Activated CD8-positive, alpha-beta memory T cell treated with anti-CD3 and anti-CD28 coated beads, Interleukin-2, amount 50 U/mL, for 24 hours (primary cell): ENCODE measurements around the gene TTC7B.

Source experiments
- DNase-seq: peaks from one replicate; pipeline ENCODE4 v3.0.0-alpha.2; 2020; ENCODE audit errors: extremely low read depth

Gene TTC7B

GRCh38 chr14:90558983-90559590, 257.1 kb downstream of the TTC7B start:
- DNase-seq = no peak

GRCh38 chr14:90558041-90558982, 257.9 kb downstream of the TTC7B start:
- no peak for DNase-seq

GRCh38 chr14:90557516-90557915, 258.7 kb downstream of the TTC7B start:
- no peak for DNase-seq

- no peak for DNase-seq
Measured at GRCh38 chr14:90556666-90557450, 259.4 kb downstream of the TTC7B start.

GRCh38 chr14:90556012-90556477, 260.2 kb downstream of the TTC7B start:
- DNase-seq = no peak

- no peak for DNase-seq
Measured at GRCh38 chr14:90555126-90556011, 260.9 kb downstream of the TTC7B start.

GRCh38 chr14:90554341-90554740, 261.9 kb downstream of the TTC7B start:
- DNase-seq = no peak

- DNase-seq = no peak
Measured at GRCh38 chr14:90553921-90554336, 262.3 kb downstream of the TTC7B start.

GRCh38 chr14:90553298-90553920, 262.8 kb downstream of the TTC7B start:
- no peak for DNase-seq

- no peak for DNase-seq
Measured at GRCh38 chr14:90552465-90553297, 263.5 kb downstream of the TTC7B start.

GRCh38 chr14:90551733-90552464, 264.3 kb downstream of the TTC7B start:
- no peak for DNase-seq

GRCh38 chr14:90551070-90551704, 265.0 kb downstream of the TTC7B start:
- no peak for DNase-seq

- no peak for DNase-seq
Measured at GRCh38 chr14:90549794-90550641, 266.2 kb downstream of the TTC7B start.

- no peak for DNase-seq
Measured at GRCh38 chr14:90548455-90548854, 267.8 kb downstream of the TTC7B start.

GRCh38 chr14:90547968-90548367, 268.3 kb downstream of the TTC7B start:
- no peak for DNase-seq

GRCh38 chr14:90547250-90547649, 269.0 kb downstream of the TTC7B start:
- DNase-seq = no peak

GRCh38 chr14:90546767-90547166, 269.5 kb downstream of the TTC7B start:
- DNase-seq = no peak
